OCI-LY3 (cell line): ENCODE results near the gene TMEM255B.

Experiments used
- H2AFZ ChIP-seq: fragments of 200-600, 300-600 bp; shearing (Covaris generic); 2 replicates; pipeline ENCODE4 v1.6.0; 2014; ENCODE audit warnings: antibody characterized with exemption, low read depth, low read length
- H3K27ac ChIP-seq: fragments of 200-600, 300-600 bp; sonication (generic); 2 replicates; pipeline ENCODE4 v1.5.1; 2014; ENCODE audit warnings: mild to moderate bottlenecking, low read length, moderate library complexity, mixed read lengths
- H3K27me3 ChIP-seq: fragments of 200-600, 300-600 bp; sonication (generic); 2 replicates; pipeline ENCODE4 v1.6.1; 2014; ENCODE audit warnings: low read depth, low read length, mixed read lengths
- H3K36me3 ChIP-seq: fragments of 200-600, 300-600 bp; sonication (generic); replicated peaks from 2 replicates; pipeline ENCODE3; 2014; ENCODE audit warnings: low read depth, low read length, mixed read lengths
- H3K4me1 ChIP-seq: fragments of 300-600, 200-600 bp; sonication (generic); 2 replicates; pipeline ENCODE4 v1.6.1; 2014; ENCODE audit warnings: low read length, mixed read lengths
- H3K4me2 ChIP-seq: fragments of 200-600, 300-600 bp; sonication (generic); 2 replicates; pipeline ENCODE4 v1.6.1; 2014; ENCODE audit warnings: low read length, mixed read lengths
- H3K4me3 ChIP-seq: fragments of 300-600, 200-600 bp; sonication (generic); 2 replicates; pipeline ENCODE4 v1.5.1; 2014; ENCODE audit warnings: antibody characterized with exemption, mild to moderate bottlenecking, low read length, moderate library complexity
- H3K79me2 ChIP-seq: fragments of 300-600, 200-600 bp; shearing (Covaris generic); 2 replicates; pipeline ENCODE4 v1.6.1; 2014; ENCODE audit warnings: mild to moderate bottlenecking, low read length, mixed read lengths
- H3K9ac ChIP-seq: fragments of 300-600, 200-600 bp; shearing (Covaris generic); 2 replicates; pipeline ENCODE4 v1.6.0; 2014; ENCODE audit warnings: mild to moderate bottlenecking, low read length, moderate library complexity
- H3K9me3 ChIP-seq: fragments of 200-600, 300-600 bp; shearing (Covaris generic); 2 replicates; pipeline ENCODE4 v1.6.1; 2014; ENCODE audit warnings: low read length, mixed read lengths; ENCODE audit not compliant: insufficient read depth
- H4K20me1 ChIP-seq: fragments of 200-600, 300-600 bp; sonication (generic); 2 replicates; pipeline ENCODE4 v1.6.1; 2016; ENCODE audit warnings: low read length, mixed read lengths; ENCODE audit not compliant: insufficient read depth
- EZH2phosphoT487 ChIP-seq: fragments of 200-600 bp; shearing (Covaris generic); IDR thresholded peaks from 2 replicates; pipeline ENCODE4 v1.6.1; 2018; ENCODE audit warnings: antibody characterized with exemption, mixed run types, low read depth
- TF ChIP-seq, protein P1 (sequence below): fragments of 200-600, 300-600 bp; sonication (generic); IDR thresholded peaks from 2 replicates; pipeline ENCODE4 v1.5.1; 2014; ENCODE audit warnings: antibody characterized with exemption, low read length, low read depth

The TMEM255B gene

DNA sequence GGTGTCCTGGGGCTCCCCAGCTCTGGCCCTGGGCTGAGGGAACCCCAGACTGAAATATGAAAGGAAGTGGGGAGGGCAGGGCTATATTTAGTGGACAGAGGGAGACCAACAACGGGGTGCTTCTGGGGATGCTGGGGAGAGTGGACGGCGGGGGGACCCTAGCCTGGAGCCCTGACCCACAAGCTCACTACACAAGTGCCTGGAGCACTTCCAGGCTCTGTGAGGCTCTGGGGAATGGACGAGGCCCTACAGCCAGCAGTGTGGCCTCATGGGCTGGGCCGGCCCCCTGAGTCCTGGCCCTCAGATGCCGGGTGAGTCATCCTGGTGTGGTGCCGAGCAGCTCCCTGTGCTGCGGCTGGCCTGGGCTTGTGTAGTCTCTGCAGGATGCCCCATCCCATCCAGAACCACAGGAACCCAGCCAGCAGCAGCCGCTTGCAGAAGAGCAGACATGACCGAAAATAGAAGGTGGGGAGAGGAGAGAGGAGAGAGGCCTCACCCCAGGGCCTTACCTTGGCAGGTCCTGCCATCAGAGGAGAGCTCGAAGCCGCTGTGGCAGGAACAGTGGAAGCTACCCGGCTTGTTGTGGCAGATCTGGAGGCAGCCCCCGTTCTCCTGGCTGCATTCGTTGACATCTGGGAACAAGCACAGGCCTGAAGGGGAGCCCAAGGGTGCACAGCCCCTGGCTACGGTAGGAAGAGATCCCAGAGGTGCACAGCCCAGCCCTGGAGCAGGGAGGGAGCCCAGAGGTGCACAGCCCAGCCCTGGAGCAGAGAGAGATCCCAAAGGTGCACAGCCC, 78.7 kb downstream of the TMEM255B start:
- H2AFZ ChIP-seq: no peak overlapping the region
- no peaks in the 10 kb centered on the region for H3K79me2 ChIP-seq
- no peaks in the 10 kb centered on the region for H3K27me3 ChIP-seq
- no peaks in the 10 kb centered on the region for H3K9me3 ChIP-seq
- no peak overlapping the region for H3K4me3 ChIP-seq
- H4K20me1 ChIP-seq: peaks cover 7% of the 10 kb centered on the region; the same call in 1 of the 2 replicates
- H3K27ac ChIP-seq: no peak overlapping the region
- TF ChIP-seq EZH2phosphoT487: no peak
- TF ChIP-seq, protein P1, sequence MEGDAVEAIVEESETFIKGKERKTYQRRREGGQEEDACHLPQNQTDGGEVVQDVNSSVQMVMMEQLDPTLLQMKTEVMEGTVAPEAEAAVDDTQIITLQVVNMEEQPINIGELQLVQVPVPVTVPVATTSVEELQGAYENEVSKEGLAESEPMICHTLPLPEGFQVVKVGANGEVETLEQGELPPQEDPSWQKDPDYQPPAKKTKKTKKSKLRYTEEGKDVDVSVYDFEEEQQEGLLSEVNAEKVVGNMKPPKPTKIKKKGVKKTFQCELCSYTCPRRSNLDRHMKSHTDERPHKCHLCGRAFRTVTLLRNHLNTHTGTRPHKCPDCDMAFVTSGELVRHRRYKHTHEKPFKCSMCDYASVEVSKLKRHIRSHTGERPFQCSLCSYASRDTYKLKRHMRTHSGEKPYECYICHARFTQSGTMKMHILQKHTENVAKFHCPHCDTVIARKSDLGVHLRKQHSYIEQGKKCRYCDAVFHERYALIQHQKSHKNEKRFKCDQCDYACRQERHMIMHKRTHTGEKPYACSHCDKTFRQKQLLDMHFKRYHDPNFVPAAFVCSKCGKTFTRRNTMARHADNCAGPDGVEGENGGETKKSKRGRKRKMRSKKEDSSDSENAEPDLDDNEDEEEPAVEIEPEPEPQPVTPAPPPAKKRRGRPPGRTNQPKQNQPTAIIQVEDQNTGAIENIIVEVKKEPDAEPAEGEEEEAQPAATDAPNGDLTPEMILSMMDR: no peak
- peaks cover 2% of the 10 kb centered on the region for H3K36me3 ChIP-seq
- peaks cover 14% of the 10 kb centered on the region for H3K4me1 ChIP-seq
- H3K9ac ChIP-seq: no peak overlapping the region
- no peak overlapping the region for H3K4me2 ChIP-seq

DNA sequence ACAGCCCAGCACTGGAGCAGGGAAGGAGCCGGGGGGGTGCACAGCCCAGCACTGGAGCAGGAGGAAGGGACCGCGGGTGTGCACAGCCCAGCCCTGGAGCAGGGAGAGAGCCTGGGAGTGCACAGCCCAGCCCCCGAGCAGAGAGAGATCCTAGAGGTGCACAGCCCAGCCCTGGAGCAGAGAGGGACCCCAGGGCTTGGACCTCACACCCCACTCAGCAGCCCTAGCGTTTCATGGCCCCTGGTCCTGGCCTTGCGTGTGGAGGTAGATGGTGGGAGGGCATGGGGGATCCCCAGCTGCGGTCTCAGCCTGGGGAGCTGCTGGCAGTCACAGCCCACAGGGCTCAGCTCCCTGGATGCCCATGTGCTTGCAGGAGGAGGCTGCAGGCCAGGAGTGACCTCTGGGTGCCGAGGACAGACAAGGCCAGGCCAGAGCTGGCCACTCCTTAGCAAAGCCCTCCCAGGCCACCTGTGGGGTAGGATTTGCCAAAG, 79.7 kb downstream of the TMEM255B start:
- Histone ChIP-seq H3K27ac (no peak overlapping the region), H3K36me3 (no peaks in the 10 kb centered on the region), H3K4me3 (no peak overlapping the region)

DNA sequence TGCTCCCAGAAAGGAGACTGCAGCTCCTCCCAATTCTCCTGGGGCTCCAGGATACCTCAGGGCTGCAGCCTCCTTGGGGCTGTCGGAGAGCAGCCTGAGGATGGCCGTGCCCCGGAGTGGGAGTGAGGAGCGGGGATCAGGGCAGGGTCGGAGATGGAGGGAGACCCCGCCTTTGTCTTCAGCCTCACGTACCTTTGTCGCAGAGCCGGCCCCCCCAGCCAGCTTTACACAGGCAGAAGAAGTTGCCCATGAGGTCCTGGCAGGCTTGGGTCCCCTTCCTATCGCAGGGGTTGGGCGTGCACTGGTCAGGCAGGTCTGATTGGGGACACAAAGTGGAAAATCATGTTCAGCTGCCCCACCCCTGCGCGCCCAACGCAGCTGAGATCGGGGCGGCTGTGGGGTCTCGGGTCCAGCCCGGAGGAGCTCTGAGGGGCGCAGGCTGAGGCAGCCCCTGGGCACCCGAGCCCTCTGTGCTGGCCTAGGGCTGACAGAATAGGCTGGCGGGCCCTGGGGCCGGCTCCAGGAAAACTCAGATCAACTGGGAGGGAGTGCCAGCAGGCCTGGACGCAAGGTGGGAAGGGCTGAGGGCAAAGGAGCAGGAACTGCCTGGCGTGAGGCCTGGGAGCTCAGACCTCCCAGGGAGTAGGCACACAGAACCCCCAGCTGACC, 80.6 kb downstream of the TMEM255B start:
- Histone ChIP-seq H4K20me1 (0 out of 2 replicates have a peak, but pooled peaks cover 4% of the 10 kb centered on the region), H3K9me3 (no peaks in the 10 kb centered on the region), H3K27me3 (no peaks in the 10 kb centered on the region), H3K27ac (no peak overlapping the region), H2AFZ (no peak overlapping the region), H3K79me2 (no peaks in the 10 kb centered on the region), H3K4me3 (no peak overlapping the region), H3K36me3 (no peaks in the 10 kb centered on the region), H3K4me1 (peaks cover 14% of the 10 kb centered on the region), H3K4me2 (no peak overlapping the region), H3K9ac (no peak overlapping the region)
- TF ChIP-seq EZH2phosphoT487: no peak
- TF ChIP-seq, protein P1: no peak

More for the DNA sequence above, 79.7 kb downstream of the TMEM255B start:
- H4K20me1 ChIP-seq: 0 out of 2 replicates have a peak, but pooled peaks cover 4% of the 10 kb centered on the region
- H2AFZ ChIP-seq: no peak overlapping the region
- no peak overlapping the region for H3K9ac ChIP-seq
- H3K4me1 ChIP-seq: peaks cover 14% of the 10 kb centered on the region
- H3K4me2 ChIP-seq: no peak overlapping the region
- no peaks in the 10 kb centered on the region for H3K27me3 ChIP-seq
- no peaks in the 10 kb centered on the region for H3K79me2 ChIP-seq
- no peak for TF ChIP-seq EZH2phosphoT487
- TF ChIP-seq, protein P1: no peak
- H3K9me3 ChIP-seq: no peaks in the 10 kb centered on the region
